GM12873 (cell line): ENCODE data around the gene AP1M2.

Experiments
- CTCF ChIP-seq: IDR thresholded peaks from 2 replicates; pipeline ENCODE4 v1.5.1; 2012; ENCODE audit warnings: low read depth, mild to moderate bottlenecking, moderate library complexity, low read length, control low read depth; ENCODE audit not compliant: insufficient read depth; ENCODE audit errors: missing control alignments

The AP1M2 gene

GRCh38 chr19:10538204-10538983, 48.7 kb downstream of the AP1M2 start:
- no peak for TF ChIP-seq CTCF

- no peak for TF ChIP-seq CTCF
These were observed 49.4 kb downstream of the AP1M2 start for GRCh38 chr19:10537668-10538067.

GRCh38 chr19:10535613-10536012, 51.5 kb downstream of the AP1M2 start:
- no peak for TF ChIP-seq CTCF

GRCh38 chr19:10533646-10534386, 53.3 kb downstream of the AP1M2 start:
- no peak for TF ChIP-seq CTCF

- no peak for TF ChIP-seq CTCF
These were observed 54.7 kb downstream of the AP1M2 start for GRCh38 chr19:10532457-10532856.

- no peak for TF ChIP-seq CTCF
These were observed 61.5 kb downstream of the AP1M2 start for GRCh38 chr19:10525636-10526035.

- no peak for TF ChIP-seq CTCF
These were observed 63.9 kb downstream of the AP1M2 start for GRCh38 chr19:10523135-10523636.
